ENCODE data around the gene HAX1.
"Not testable (repeated sequence)": the region's sequence is repeated elsewhere in the genome, so short reads cannot be mapped to it uniquely, and the experiment has no call there.

HAX1 gene

GRCh38 chr1:154258784-154259183 lies 13.6 kb upstream of the HAX1 start:
- Histone ChIP-seq H3K9ac (ENCODE audit: low read depth, low read length) (no peak overlapping the region), H3K4me1 (ENCODE audit: insufficient read depth, low read length) (no peaks in the 10 kb centered on the region), H3K36me3 (ENCODE audit: insufficient read depth, low read length) (peaks cover 78% of the 10 kb centered on the region), H3K9me3 (ENCODE audit: control insufficient read depth, insufficient read depth, low read length) (no peaks in the 10 kb centered on the region)

DNA sequence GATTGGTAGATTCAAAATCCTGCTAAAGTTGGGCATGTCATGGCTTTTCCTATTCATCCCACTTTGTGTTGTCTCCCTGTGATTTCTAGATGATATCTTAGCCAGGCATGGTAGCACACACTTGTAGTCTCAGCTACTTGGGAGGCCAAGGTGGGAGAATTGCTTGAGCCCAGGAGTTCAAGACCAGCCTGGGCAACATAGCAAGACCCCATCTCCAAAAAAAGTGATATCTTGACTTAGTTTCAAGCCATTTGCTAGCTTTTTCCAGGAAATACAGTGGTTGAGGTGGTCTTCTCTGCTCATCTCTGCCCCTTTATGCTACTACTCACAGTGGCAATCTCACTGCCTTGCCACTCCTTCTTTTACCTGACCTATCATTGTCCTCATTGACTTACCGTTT lies 12.3 kb upstream of the HAX1 start:
- Histone ChIP-seq H3K9me3 (ENCODE audit: control insufficient read depth, insufficient read depth, low read length) (no peaks in the 10 kb centered on the region), H3K9ac (ENCODE audit: low read depth, low read length) (no peak overlapping the region), H3K36me3 (ENCODE audit: insufficient read depth, low read length) (peaks cover 81% of the 10 kb centered on the region), H3K4me1 (ENCODE audit: insufficient read depth, low read length) (no peaks in the 10 kb centered on the region)

- Histone ChIP-seq H3K36me3 (ENCODE audit: insufficient read depth, low read length) (peaks cover 66% of the 10 kb centered on the region), H3K4me1 (ENCODE audit: insufficient read depth, low read length) (no peaks in the 10 kb centered on the region), H3K9ac (ENCODE audit: low read depth, low read length) (no peak overlapping the region), H3K9me3 (ENCODE audit: control insufficient read depth, insufficient read depth, low read length) (no peaks in the 10 kb centered on the region)
Observed at GRCh38 chr1:154263465-154264332, 8.7 kb upstream of the HAX1 start.

DNA sequence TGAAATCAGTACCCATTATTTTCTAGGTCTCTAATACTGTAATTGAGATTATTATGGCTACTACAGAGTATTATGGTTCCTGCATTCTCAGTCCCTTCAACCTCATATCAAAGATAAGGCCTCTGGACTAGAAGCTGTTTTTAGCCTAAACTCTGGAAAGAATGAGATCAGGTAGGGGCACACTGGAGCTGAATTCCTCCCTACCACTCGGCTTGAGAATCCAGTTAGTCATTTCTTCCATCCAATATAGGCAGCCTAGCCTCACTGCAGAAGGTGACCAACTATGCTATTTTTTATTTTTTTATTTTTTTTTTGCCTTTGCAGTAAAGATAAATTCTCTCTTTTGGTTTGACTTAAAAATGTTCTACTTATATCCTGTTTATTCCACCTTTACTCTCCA lies 8.0 kb upstream of the HAX1 start:
- Histone ChIP-seq H3K4me1 (ENCODE audit: insufficient read depth, low read length) (no peaks in the 10 kb centered on the region), H3K9me3 (ENCODE audit: control insufficient read depth, insufficient read depth, low read length) (no peaks in the 10 kb centered on the region), H3K36me3 (ENCODE audit: insufficient read depth, low read length) (peaks cover 63% of the 10 kb centered on the region), H3K9ac (ENCODE audit: low read depth, low read length) (no peak overlapping the region)

GRCh38 chr1:154265586-154265985 lies 6.8 kb upstream of the HAX1 start:
- H3K9me3 ChIP-seq (ENCODE audit: control insufficient read depth, insufficient read depth, low read length): no peaks in the 10 kb centered on the region
- H3K4me1 ChIP-seq (ENCODE audit: insufficient read depth, low read length): no peaks in the 10 kb centered on the region
- H3K9ac ChIP-seq (ENCODE audit: low read depth, low read length): no peak overlapping the region
- H3K36me3 ChIP-seq (ENCODE audit: insufficient read depth, low read length): peaks cover 57% of the 10 kb centered on the region

DNA sequence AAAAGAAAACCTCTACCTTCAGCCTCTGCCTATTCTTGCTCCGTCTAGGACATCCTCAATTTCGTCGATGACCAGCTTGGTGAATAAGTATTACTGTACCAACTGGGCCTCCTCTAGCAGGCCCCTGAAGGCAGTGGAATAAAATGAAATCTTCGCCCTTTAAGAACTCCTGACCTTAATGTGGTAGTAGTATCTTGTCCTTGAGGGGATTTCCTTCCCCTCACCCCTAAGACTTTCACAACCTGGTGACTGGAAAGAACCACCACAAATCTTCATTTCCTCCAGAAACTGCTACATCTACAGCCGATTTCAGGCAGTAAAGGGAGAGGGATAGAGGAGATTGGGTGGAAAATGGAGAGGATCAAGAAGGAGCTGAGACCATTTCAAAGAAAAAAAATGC lies 1.6 kb upstream of the HAX1 start:
- no peaks in the 10 kb centered on the region for H3K9me3 ChIP-seq (ENCODE audit: control insufficient read depth, insufficient read depth, low read length)
- peaks cover 25% of the 10 kb centered on the region for H3K36me3 ChIP-seq (ENCODE audit: insufficient read depth, low read length)
- H3K4me1 ChIP-seq (ENCODE audit: insufficient read depth, low read length): no peaks in the 10 kb centered on the region
- no peak overlapping the region for H3K9ac ChIP-seq (ENCODE audit: low read depth, low read length)

DNA sequence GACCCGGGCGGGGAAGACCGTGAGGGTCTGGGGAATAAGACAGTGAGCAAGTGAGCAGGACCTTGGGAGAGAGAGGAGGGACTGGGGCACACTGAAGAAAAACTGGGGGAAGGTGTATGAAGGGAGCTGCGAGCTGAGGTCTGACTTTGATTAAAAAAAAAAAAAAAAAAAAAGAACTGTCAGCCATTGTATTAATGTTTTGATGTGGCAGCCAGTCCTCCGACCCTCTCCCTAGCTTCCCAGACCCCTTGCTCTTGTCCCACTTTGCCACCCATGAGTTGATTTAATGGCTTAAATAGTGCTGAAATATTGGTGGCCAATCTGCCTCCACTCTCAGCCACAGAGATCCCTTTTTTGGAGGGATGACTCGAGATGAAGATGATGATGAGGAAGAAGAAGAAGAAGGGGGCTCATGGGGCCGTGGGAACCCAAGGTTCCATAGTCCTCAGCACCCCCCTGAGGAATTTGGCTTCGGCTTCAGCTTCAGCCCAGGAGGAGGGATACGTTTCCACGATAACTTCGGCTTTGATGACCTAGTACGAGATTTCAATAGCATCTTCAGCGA lies 652 bp downstream of the HAX1 start:
- H3K36me3 ChIP-seq (ENCODE audit: insufficient read depth, low read length): peaks cover 13% of the 10 kb centered on the region; the same call in 1 of the 2 replicates
- H3K4me1 ChIP-seq (ENCODE audit: insufficient read depth, low read length): no peaks in the 10 kb centered on the region
- peak overlapping the region; percentile 65 for H3K9ac ChIP-seq (ENCODE audit: low read depth, low read length)
- H3K9me3 ChIP-seq (ENCODE audit: control insufficient read depth, insufficient read depth, low read length): no peaks in the 10 kb centered on the region

DNA sequence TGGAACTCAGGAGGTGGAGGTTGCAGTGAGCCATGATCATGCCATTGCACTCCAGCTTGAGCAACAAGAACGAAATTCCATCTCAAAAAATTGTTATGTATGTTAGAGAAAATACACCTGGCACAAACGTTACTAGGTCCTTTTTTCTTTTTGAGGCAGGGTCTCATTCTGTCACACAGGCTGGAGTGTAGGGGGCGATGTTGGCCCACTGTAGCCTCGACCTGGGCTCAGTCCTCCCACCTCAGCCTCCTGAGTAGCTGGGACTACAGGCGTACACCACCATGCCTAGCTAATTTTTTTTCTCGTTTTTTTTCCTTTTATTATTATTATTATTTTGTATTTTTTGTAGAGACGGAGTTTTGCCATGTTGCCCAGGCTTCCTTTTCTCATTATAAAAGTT lies 4.4 kb downstream of the HAX1 start:
- Histone ChIP-seq H3K9ac (ENCODE audit: low read depth, low read length) (no peak overlapping the region), H3K36me3 (ENCODE audit: insufficient read depth, low read length) (peaks cover 10% of the 10 kb centered on the region; the same call in 1 of the 2 replicates), H3K4me1 (ENCODE audit: insufficient read depth, low read length) (no peaks in the 10 kb centered on the region), H3K9me3 (ENCODE audit: control insufficient read depth, insufficient read depth, low read length) (no peaks in the 10 kb centered on the region)

DNA sequence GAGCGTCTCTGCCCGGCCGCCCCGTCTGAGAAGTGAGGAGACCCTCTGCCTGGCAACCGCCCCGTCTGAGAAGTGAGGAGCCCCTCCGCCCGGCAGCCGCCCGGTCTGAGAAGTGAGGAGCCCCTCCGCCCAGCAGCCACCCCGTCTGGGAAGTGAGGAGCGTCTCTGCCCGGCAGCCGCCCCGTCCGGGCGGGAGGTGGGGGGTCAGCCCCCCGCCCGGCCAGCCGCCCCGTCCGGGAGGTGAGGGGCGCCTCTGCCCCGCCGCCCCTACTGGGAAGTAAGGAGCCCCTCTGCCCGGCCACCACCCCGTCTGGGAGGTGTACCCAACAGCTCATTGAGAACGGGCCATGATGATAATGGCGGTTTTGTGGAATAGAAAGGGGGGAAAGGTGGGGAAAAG lies 15.2 kb downstream of the HAX1 start:
- H3K9ac ChIP-seq (ENCODE audit: low read depth, low read length); H3K4me1 ChIP-seq (ENCODE audit: insufficient read depth, low read length); H3K9me3 ChIP-seq (ENCODE audit: control insufficient read depth, insufficient read depth, low read length); H3K36me3 ChIP-seq (ENCODE audit: insufficient read depth, low read length): not testable (repeated sequence)

DNA sequence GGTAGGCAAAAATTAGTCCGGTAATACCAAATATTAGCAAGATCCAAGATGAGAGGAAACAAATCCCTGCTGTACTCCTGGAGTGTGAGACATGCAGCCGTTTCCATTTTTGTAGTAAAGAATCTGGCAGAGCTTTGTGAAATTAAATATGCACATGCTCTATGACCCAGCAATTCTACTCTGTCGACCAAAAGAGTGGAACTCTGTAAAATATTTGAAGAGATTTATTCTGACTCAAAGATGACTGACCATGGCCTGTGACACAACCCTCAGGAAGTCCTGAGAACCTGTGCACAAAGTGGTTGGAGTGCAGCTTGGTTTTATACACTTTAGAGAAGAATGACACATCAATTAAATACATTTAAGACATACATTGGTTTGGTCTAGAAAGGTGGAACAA lies 16.2 kb downstream of the HAX1 start:
- Histone ChIP-seq H3K9ac (ENCODE audit: low read depth, low read length) (no peak overlapping the region), H3K36me3 (ENCODE audit: insufficient read depth, low read length) (no peaks in the 10 kb centered on the region), H3K9me3 (ENCODE audit: control insufficient read depth, insufficient read depth, low read length) (no peaks in the 10 kb centered on the region), H3K4me1 (ENCODE audit: insufficient read depth, low read length) (no peaks in the 10 kb centered on the region)

GRCh38 chr1:154290921-154291320 lies 18.5 kb downstream of the HAX1 start:
- H3K9ac ChIP-seq (ENCODE audit: low read depth, low read length): no peak overlapping the region
- H3K36me3 ChIP-seq (ENCODE audit: insufficient read depth, low read length): no peaks in the 10 kb centered on the region
- H3K4me1 ChIP-seq (ENCODE audit: insufficient read depth, low read length): no peaks in the 10 kb centered on the region
- peaks cover 3% of the 10 kb centered on the region; the same call in 1 of the 2 replicates for H3K9me3 ChIP-seq (ENCODE audit: control insufficient read depth, insufficient read depth, low read length)

- H3K9ac ChIP-seq (ENCODE audit: low read depth, low read length): no peak overlapping the region
- peaks cover 3% of the 10 kb centered on the region; the same call in 1 of the 2 replicates for H3K9me3 ChIP-seq (ENCODE audit: control insufficient read depth, insufficient read depth, low read length)
- H3K4me1 ChIP-seq (ENCODE audit: insufficient read depth, low read length): no peaks in the 10 kb centered on the region
- no peaks in the 10 kb centered on the region for H3K36me3 ChIP-seq (ENCODE audit: insufficient read depth, low read length)
Observed at GRCh38 chr1:154295408-154296235, 23.2 kb downstream of the HAX1 start.

DNA sequence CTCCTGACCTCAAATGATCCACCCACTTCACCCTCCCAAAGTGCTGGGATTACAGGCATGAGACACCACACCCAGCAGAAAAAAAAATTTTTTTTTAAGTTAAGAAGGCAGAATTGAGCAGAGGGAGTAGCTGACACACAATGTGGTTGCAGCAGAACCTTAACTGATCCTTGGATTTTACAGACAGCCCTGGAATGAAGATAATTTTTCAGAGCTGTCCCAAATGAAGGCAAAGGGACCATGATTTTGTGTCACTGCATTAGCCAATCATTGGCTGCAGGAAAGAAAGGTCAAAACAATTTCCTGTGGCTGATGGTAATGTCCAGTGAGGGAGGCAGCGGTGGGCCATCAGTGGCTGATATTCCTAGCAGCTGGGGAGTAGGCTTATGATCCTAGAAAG lies 29.2 kb downstream of the HAX1 start:
- Histone ChIP-seq H3K9me3 (ENCODE audit: control insufficient read depth, insufficient read depth, low read length) (no peaks in the 10 kb centered on the region), H3K36me3 (ENCODE audit: insufficient read depth, low read length) (no peaks in the 10 kb centered on the region), H3K9ac (ENCODE audit: low read depth, low read length) (no peak overlapping the region), H3K4me1 (ENCODE audit: insufficient read depth, low read length) (no peaks in the 10 kb centered on the region)

DNA sequence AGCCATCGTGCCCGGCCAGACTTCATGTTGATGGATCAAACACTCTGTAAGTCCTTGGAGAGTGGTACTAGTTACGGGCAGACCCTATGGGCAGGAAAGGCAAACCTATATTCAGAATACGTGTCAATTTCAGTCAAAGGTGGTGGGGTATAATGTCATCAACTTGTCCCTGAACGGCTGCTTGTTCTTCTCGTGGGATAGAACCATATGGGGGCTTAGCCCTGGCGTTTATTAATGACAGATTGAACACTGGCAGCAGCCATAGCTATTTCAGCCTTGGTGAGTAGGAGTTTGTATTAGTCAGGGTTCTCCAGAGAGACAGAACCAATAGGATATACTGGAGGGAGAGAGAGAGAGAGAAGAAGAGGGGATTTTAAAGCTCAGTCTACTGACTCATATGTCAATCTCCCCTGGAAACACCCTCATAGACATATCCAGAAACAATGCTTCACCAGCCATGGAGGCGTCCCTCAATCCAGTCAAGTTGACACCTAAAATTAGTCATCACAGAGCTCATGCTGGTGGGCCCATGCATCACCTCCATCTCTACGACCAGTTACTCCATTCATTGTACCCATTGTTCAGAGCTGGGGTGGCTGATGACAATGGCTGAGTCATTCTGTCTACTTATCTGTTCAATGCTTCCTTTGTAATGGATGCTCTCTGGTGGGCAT lies 32.4 kb downstream of the HAX1 start:
- no peaks in the 10 kb centered on the region for H3K36me3 ChIP-seq (ENCODE audit: insufficient read depth, low read length)

More for the DNA sequence above, 32.4 kb downstream of the HAX1 start:
- Histone ChIP-seq H3K9ac (ENCODE audit: low read depth, low read length) (no peak overlapping the region), H3K4me1 (ENCODE audit: insufficient read depth, low read length) (no peaks in the 10 kb centered on the region), H3K9me3 (ENCODE audit: control insufficient read depth, insufficient read depth, low read length) (no peaks in the 10 kb centered on the region)
